Dendritic cell treated with granulocyte-macrophage colony-stimulating factor and Interleukin-4, amounts not matched to agents 40 ng/mL and 50 ng/mL, for 4 days (primary cell): Measurements from ENCODE around the gene PGAP3.
"Not testable (repeated sequence)": the region's sequence is repeated elsewhere in the genome, so short reads cannot be mapped to it uniquely, and the experiment has no call there.

Experiments used
- H3K27ac Mint-ChIP-seq: one replicate; pipeline ENCODE4 v1.8.0; 2022; ENCODE audit warnings: mild to moderate bottlenecking, mixed read lengths
- H3K27me3 Mint-ChIP-seq: one replicate; pipeline ENCODE4 v1.8.0; 2022; ENCODE audit warnings: mild to moderate bottlenecking, mixed read lengths
- H3K36me3 Mint-ChIP-seq: one replicate; pipeline ENCODE4 v1.8.0; 2022; ENCODE audit warnings: low read depth, mixed read lengths
- H3K4me1 Mint-ChIP-seq: one replicate; pipeline ENCODE4 v1.8.0; 2022; ENCODE audit warnings: low read depth, mixed read lengths
- H3K4me3 Mint-ChIP-seq: one replicate; pipeline ENCODE4 v1.8.0; 2022; ENCODE audit warnings: mild to moderate bottlenecking, moderate library complexity, mixed read lengths
- H3K9me3 Mint-ChIP-seq: one replicate; pipeline ENCODE4 v1.8.0; 2022; ENCODE audit warnings: mixed read lengths
- intact Hi-C: fragments of 100-400 bp; cut with micrococcal nuclease; formaldehyde crosslinking; loops from one replicate; pipeline ENCODE4 v1.15.0; 2022

The PGAP3 gene

DNA sequence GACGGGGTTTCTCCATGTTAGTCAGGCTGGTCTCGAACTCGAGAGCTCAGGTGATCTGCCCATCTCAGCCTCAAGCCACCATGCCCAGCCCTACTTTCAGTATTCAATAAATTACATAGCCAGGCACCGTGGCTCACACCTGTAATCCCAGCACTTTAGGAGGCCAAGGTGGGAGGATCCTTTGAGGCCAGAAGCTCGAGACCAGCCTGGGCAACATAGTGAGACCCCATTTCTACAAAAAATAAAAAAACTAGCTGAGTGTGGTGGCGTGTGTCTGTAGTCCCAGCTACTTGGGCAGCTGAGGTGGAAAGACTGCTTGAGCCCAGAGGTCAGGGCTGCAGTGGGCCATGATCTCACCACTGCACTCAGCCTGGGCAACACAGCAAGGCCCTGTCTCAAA lies 34.2 kb upstream of the PGAP3 start:
- Mint-ChIP-seq H3K4me3 (no peak overlapping the region), H3K27me3 (no peaks in the 10 kb centered on the region), H3K36me3 (peaks cover 5% of the 10 kb centered on the region), H3K4me1 (peaks cover 6% of the 10 kb centered on the region), H3K9me3 (no peaks in the 10 kb centered on the region), H3K27ac (no peak overlapping the region)
- intact Hi-C loops, result no loop called here

GRCh38 chr17:39719563-39720355 lies 31.9 kb upstream of the PGAP3 start:
- H3K36me3 Mint-ChIP-seq, result no peaks in the 10 kb centered on the region
- no peaks in the 10 kb centered on the region for H3K27me3 Mint-ChIP-seq
- no peak overlapping the region for H3K27ac Mint-ChIP-seq
- H3K9me3 Mint-ChIP-seq, result no peaks in the 10 kb centered on the region
- H3K4me1 Mint-ChIP-seq, result peaks cover 6% of the 10 kb centered on the region
- intact Hi-C loops, result no loop called here
- no peak overlapping the region for H3K4me3 Mint-ChIP-seq

DNA sequence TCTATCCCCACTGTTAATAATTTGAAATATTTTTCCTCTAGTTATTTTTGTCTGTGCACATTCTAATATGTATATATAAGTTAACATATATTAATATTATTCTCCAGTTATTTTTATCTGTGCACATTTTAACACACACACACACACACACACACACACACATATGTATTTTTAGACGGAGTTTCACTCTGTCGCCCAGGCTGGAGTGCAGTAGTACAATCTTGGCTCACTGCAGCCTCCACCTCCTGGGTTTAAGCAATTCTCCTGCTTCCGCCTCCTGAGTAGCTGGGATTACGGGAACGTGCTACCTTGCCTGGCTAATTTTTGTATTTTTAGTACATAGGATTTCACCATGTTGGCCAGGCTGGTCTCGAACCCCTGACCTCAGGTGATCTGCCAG lies 29.8 kb upstream of the PGAP3 start:
- intact Hi-C loops, result no loop called here
- no peak overlapping the region for H3K27ac Mint-ChIP-seq
- no peak overlapping the region for H3K4me3 Mint-ChIP-seq
- H3K4me1 Mint-ChIP-seq, result no peaks in the 10 kb centered on the region
- no peaks in the 10 kb centered on the region for H3K9me3 Mint-ChIP-seq
- H3K27me3 Mint-ChIP-seq, result no peaks in the 10 kb centered on the region
- no peaks in the 10 kb centered on the region for H3K36me3 Mint-ChIP-seq

DNA sequence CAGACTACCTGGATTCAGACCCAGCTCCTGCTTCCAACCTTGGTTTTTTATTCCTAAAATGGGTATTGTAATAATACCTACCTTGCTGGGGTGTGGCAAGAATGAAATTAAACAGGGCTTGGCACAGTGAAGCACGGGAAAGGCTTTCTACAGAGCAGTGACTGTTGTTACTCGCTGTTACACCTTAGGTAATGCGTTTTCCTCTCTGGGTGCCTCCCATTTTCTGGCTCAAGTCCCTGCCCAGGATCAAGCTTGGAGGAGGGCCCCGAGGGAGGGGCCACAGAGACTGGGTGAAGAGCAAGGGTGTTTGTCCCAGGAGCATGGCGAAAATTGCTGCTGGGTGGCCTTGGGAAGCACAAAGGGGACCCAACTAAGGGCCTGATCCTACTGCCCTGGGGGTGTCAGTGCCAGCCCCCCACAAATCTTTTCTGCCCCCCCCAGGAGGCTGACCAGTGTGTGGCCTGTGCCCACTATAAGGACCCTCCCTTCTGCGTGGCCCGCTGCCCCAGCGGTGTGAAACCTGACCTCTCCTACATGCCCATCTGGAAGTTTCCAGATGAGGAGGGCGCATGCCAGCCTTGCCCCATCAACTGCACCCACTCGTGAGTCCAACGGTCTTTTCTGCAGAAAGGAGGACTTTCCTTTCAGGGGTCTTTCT lies 29.2 kb upstream of the PGAP3 start:
- no peak overlapping the region for H3K27ac Mint-ChIP-seq
- no peak overlapping the region for H3K4me3 Mint-ChIP-seq
- no peaks in the 10 kb centered on the region for H3K36me3 Mint-ChIP-seq
- intact Hi-C loops, result no loop called here
- H3K27me3 Mint-ChIP-seq, result no peaks in the 10 kb centered on the region
- H3K4me1 Mint-ChIP-seq, result no peaks in the 10 kb centered on the region
- no peaks in the 10 kb centered on the region for H3K9me3 Mint-ChIP-seq

DNA sequence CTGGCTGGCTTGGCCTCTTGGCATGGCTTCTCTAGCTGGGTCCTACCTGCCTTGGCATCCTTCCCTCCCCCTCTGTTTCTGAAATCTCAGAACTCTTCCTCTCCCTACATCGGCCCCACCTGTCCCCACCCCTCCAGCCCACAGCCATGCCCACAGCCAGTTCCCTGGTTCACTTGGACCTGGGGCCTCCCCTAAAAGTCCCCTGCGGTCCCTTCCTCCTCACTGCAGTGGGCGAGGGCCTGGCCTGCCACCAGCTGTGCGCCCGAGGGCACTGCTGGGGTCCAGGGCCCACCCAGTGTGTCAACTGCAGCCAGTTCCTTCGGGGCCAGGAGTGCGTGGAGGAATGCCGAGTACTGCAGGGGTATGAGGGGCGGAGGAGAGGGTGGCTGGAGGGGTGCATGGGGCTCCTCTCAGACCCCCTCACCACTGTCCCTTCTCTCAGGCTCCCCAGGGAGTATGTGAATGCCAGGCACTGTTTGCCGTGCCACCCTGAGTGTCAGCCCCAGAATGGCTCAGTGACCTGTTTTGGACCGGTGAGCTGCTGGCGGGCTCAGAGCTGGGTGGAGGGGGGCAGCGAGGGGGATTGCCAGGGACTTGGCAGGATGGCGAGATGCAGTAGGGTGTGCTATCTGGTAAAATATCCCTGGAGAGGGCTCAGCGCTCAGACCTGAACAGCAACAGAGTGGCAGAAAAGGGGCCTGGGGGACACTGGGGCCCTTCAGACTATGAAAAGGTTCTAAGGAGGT lies 28.4 kb upstream of the PGAP3 start:
- no peaks in the 10 kb centered on the region for H3K4me1 Mint-ChIP-seq
- no peak overlapping the region for H3K4me3 Mint-ChIP-seq
- intact Hi-C loops, result no loop called here
- no peaks in the 10 kb centered on the region for H3K36me3 Mint-ChIP-seq
- no peak overlapping the region for H3K27ac Mint-ChIP-seq
- H3K27me3 Mint-ChIP-seq, result no peaks in the 10 kb centered on the region
- H3K9me3 Mint-ChIP-seq, result no peaks in the 10 kb centered on the region

DNA sequence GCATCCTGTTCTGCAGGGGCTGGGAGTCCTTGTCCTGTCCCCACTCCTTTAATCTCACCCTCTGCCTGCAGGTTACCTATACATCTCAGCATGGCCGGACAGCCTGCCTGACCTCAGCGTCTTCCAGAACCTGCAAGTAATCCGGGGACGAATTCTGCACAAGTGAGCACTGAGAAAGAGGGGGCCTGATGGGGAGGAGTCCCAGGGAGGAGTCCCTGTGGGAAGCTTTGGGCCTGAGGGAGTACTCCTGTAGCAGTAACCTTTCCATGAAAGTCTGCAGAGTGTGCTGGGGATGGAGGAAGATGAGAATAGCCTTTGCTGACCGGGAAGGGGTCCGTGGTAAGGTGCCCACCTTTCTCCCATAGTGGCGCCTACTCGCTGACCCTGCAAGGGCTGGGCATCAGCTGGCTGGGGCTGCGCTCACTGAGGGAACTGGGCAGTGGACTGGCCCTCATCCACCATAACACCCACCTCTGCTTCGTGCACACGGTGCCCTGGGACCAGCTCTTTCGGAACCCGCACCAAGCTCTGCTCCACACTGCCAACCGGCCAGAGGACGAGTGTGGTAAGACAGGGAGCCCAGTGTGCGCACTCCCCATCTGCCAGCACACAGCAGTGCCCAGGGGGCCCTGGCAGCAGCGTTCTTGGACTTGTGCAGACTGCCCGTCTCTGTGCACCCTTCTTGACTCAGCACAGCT lies 27.7 kb upstream of the PGAP3 start:
- no peak overlapping the region for H3K4me3 Mint-ChIP-seq
- H3K27ac Mint-ChIP-seq, result no peak overlapping the region
- intact Hi-C loops, result no loop called here
- no peaks in the 10 kb centered on the region for H3K4me1 Mint-ChIP-seq
- H3K9me3 Mint-ChIP-seq, result no peaks in the 10 kb centered on the region
- no peaks in the 10 kb centered on the region for H3K27me3 Mint-ChIP-seq
- no peaks in the 10 kb centered on the region for H3K36me3 Mint-ChIP-seq

DNA sequence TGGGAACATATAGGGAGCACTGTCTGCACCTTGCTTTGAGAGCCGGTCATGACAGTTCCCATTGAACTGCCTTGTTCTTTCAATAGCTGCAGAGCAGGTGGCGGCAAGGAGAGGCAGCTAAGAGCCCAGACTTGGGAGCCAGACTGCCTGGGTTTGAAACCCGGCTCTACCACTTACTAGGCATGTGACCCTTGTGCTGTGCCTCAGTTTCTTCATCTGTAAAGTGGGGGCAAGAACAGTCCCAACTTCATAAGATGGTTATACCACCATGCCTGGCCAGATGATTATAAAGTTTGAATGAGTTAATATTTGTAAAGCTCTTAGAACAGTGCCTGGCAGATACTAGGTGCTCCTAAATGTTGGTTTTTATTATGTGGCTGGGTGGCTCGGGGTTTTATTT lies 26.4 kb upstream of the PGAP3 start:
- Mint-ChIP-seq H3K36me3 (no peaks in the 10 kb centered on the region), H3K27me3 (peaks cover 2% of the 10 kb centered on the region), H3K4me3 (no peak overlapping the region), H3K9me3 (no peaks in the 10 kb centered on the region), H3K27ac (no peak overlapping the region), H3K4me1 (no peaks in the 10 kb centered on the region)
- intact Hi-C loops, result no loop called here

DNA sequence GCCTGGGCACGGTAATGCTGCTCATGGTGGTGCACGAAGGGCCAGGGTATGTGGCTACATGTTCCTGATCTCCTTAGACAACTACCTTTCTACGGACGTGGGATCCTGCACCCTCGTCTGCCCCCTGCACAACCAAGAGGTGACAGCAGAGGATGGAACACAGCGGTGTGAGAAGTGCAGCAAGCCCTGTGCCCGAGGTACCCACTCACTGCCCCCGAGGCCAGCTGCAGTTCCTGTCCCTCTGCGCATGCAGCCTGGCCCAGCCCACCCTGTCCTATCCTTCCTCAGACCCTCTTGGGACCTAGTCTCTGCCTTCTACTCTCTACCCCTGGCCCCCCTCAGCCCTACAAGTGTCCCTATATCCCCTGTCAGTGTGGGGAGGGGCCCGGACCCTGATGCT lies 24.0 kb upstream of the PGAP3 start:
- Mint-ChIP-seq H3K4me3 (no peak overlapping the region), H3K27me3 (peaks cover 2% of the 10 kb centered on the region), H3K36me3 (no peaks in the 10 kb centered on the region), H3K27ac (no peak overlapping the region), H3K4me1 (no peaks in the 10 kb centered on the region), H3K9me3 (no peaks in the 10 kb centered on the region)
- intact Hi-C loops, result no loop called here

- not testable (repeated sequence) for H3K4me3 Mint-ChIP-seq
These were observed 23.2 kb upstream of the PGAP3 start for GRCh38 chr17:39711071-39711470.

DNA sequence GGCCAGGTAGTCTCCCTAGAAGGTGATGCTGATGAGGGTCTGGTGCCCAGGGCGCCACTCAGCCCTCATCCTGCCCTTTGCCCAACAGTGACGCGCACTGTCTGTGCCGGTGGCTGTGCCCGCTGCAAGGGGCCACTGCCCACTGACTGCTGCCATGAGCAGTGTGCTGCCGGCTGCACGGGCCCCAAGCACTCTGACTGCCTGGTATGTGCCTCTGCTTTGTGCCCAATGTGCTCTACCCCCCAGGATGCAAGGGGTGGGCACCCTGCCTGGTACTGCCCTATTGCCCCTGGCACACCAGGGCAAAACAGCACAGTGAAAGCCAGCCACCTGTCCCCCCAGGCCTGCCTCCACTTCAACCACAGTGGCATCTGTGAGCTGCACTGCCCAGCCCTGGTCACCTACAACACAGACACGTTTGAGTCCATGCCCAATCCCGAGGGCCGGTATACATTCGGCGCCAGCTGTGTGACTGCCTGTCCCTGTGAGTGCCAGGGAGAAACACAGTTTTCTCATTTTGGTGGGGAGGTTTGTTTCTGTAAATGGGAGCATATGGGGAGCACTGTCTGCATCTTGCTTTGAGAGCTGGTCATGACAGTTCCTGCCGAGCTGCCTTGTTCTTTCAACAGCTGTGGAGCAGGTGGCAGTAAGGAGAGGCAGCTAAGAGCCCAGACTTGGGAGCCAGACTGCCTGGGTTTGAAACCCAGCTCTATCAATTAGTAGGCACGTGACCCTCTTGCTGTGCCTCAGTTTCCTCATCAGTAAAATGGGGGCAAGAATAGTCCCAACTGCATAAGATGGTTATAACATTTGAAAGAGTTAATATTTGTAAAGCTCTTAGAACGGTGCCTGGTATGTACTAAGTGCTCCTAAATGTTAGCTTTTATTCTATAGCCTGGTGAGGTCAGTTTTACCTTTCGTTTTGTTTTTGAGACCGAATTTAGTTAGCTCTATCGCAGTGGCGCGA lies 22.4 kb upstream of the PGAP3 start:
- no peak overlapping the region for H3K27ac Mint-ChIP-seq
- H3K9me3 Mint-ChIP-seq, result no peaks in the 10 kb centered on the region
- H3K36me3 Mint-ChIP-seq, result no peaks in the 10 kb centered on the region
- peaks cover 2% of the 10 kb centered on the region for H3K27me3 Mint-ChIP-seq
- no peaks in the 10 kb centered on the region for H3K4me1 Mint-ChIP-seq
- no peak overlapping the region for H3K4me3 Mint-ChIP-seq
- intact Hi-C loops, result no loop called here

More at GRCh38 chr17:39711071-39711470, 23.2 kb upstream of the PGAP3 start:
- H3K36me3 Mint-ChIP-seq, H3K27ac Mint-ChIP-seq, H3K4me1 Mint-ChIP-seq, H3K27me3 Mint-ChIP-seq, intact Hi-C loops, H3K9me3 Mint-ChIP-seq: not testable (repeated sequence)

DNA sequence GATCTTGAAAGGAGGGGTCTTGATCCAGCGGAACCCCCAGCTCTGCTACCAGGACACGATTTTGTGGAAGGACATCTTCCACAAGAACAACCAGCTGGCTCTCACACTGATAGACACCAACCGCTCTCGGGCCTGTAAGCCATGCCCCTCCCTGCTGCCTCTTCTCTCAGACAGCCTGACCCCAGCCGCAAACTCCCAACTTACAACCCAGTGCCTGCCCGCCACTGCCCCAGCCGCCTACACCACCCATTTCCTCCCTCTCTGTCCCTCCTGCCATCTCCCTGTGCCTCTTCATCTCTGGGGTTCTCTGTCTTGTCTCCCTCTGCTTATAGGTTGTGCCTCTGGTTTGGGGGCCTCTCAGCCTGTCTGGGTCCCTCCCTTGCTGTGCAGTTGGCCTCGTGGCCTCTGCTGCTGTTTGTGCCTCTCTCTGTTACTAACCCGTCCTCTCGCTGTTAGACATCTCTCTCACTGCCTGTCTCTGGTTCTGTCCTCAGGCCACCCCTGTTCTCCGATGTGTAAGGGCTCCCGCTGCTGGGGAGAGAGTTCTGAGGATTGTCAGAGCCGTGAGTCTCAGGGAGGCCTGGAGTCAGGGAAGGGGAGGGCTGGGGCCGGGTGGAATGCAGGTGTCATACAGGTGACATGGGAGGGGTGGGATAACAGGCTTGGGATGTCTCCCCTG lies 21.6 kb upstream of the PGAP3 start:
- Mint-ChIP-seq H3K27ac (no peak overlapping the region), H3K4me1 (no peaks in the 10 kb centered on the region), H3K36me3 (no peaks in the 10 kb centered on the region), H3K4me3 (no peak overlapping the region), H3K27me3 (peaks cover 2% of the 10 kb centered on the region), H3K9me3 (no peaks in the 10 kb centered on the region)
- intact Hi-C loops, result no loop called here

- H3K27ac Mint-ChIP-seq, result no peak overlapping the region
- no peaks in the 10 kb centered on the region for H3K4me1 Mint-ChIP-seq
- no peaks in the 10 kb centered on the region for H3K36me3 Mint-ChIP-seq
- H3K9me3 Mint-ChIP-seq, result no peaks in the 10 kb centered on the region
- peaks cover 16% of the 10 kb centered on the region for H3K27me3 Mint-ChIP-seq
- intact Hi-C loops, result no loop called here
- no peak overlapping the region for H3K4me3 Mint-ChIP-seq
These were observed 19.1 kb upstream of the PGAP3 start for GRCh38 chr17:39706921-39707337.

DNA sequence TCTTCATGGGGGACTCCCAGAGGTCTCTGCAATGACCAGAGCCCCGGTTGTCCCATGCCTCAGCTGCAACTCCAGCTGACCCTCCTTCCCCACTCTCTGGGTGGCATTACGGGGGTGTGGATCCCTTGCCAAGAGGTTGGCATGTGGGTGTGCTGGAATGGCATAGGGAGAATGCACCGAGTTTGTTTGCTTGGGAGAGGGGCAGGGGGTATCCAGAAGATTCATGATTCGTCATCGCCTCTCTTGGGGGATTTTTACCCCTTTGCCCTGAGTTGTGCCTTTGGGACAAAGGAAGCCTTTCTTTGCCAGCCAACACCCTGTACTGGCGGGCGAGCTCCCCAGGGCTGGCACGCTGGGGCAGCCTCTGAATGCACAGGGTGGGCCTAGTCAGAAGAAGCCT lies 18.5 kb upstream of the PGAP3 start:
- intact Hi-C loops, result no loop called here
- peaks cover 22% of the 10 kb centered on the region for H3K27me3 Mint-ChIP-seq
- no peaks in the 10 kb centered on the region for H3K4me1 Mint-ChIP-seq
- no peaks in the 10 kb centered on the region for H3K9me3 Mint-ChIP-seq
- no peak overlapping the region for H3K27ac Mint-ChIP-seq
- no peak overlapping the region for H3K4me3 Mint-ChIP-seq
- no peaks in the 10 kb centered on the region for H3K36me3 Mint-ChIP-seq
